Stimulated activated naive CD8-positive, alpha-beta T cell treated with anti-CD3 and anti-CD28 coated beads, Interleukin-15, Interleukin-2, amounts not matched to agents 100 ng/mL and 50 ng/mL, for 24 hours (primary cell): ENCODE data around the gene SLC29A3.
"Not testable (repeated sequence)": the region's sequence is repeated elsewhere in the genome, so short reads cannot be mapped to it uniquely, and the experiment has no call there.

ENCODE experiments used
- H3K27ac Mint-ChIP-seq: one replicate; pipeline ENCODE4 v1.8.0; 2021; ENCODE audit warnings: mild to moderate bottlenecking, mixed read lengths
- H3K27me3 Mint-ChIP-seq: one replicate; pipeline ENCODE4 v1.8.0; 2021; ENCODE audit warnings: mixed read lengths
- H3K36me3 Mint-ChIP-seq: one replicate; pipeline ENCODE4 v1.8.0; 2021; ENCODE audit warnings: low read depth, mixed read lengths
- H3K4me1 Mint-ChIP-seq: one replicate; pipeline ENCODE4 v1.8.0; 2021; ENCODE audit warnings: low read depth, mixed read lengths
- H3K4me3 Mint-ChIP-seq: one replicate; pipeline ENCODE4 v1.8.0; 2021; ENCODE audit warnings: mild to moderate bottlenecking, mixed read lengths
- H3K9me3 Mint-ChIP-seq: one replicate; pipeline ENCODE4 v1.8.0; 2021; ENCODE audit warnings: mixed read lengths

SLC29A3 gene

DNA sequence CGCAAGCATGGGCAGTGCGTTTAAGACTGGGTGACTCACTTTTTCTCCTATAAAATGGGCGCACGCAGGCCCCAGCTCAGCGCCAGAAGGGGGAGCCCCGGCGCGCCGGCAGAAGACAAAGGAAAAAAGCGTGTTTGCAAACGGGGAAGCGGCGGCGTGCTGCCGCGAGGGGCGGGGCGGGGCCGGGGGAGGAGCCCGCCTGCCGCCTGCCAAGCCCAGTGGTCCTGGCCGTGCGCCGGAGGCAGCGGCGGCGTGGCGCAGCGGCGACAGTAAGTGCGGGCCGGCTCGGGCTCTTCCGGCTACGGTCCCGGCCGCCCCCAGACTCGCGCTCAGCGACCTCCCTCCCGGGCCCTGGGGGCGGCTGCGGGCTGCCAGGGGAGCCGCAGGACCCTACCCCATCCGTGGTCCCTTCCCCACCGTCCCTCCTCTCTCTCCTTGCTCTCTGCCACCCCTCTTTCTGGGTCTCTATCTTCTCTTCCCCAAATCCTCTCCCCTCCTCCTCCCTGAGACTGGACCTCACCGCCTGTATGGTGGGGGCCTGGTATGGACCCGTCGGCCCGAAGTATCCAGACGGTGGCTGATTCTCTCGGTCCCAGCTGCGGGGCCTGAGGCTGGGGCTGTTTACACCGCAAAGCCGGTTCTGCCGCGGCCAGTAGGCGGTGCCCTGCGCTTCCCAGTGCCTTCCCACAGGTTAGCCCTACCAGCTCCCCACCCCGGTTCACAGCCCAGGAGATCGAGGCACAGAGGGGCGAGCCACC lies at the start of gene SLC29A3:
Gene SLC29A3, plus strand, starts transcription at position 218 of the 758 bp plus-strand sequence. Its CDS starts 51 bp downstream, at position 269.
- Mint-ChIP-seq H3K9me3 (no peaks in the 10 kb centered on the region), H3K4me3 (peak within 1 kb of the TSS; percentile 92), H3K4me1 (peaks cover 56% of the 10 kb centered on the region), H3K36me3 (peaks cover 14% of the 10 kb centered on the region), H3K27ac (peak within 1 kb of the TSS; percentile 91), H3K27me3 (no peaks in the 10 kb centered on the region)

DNA sequence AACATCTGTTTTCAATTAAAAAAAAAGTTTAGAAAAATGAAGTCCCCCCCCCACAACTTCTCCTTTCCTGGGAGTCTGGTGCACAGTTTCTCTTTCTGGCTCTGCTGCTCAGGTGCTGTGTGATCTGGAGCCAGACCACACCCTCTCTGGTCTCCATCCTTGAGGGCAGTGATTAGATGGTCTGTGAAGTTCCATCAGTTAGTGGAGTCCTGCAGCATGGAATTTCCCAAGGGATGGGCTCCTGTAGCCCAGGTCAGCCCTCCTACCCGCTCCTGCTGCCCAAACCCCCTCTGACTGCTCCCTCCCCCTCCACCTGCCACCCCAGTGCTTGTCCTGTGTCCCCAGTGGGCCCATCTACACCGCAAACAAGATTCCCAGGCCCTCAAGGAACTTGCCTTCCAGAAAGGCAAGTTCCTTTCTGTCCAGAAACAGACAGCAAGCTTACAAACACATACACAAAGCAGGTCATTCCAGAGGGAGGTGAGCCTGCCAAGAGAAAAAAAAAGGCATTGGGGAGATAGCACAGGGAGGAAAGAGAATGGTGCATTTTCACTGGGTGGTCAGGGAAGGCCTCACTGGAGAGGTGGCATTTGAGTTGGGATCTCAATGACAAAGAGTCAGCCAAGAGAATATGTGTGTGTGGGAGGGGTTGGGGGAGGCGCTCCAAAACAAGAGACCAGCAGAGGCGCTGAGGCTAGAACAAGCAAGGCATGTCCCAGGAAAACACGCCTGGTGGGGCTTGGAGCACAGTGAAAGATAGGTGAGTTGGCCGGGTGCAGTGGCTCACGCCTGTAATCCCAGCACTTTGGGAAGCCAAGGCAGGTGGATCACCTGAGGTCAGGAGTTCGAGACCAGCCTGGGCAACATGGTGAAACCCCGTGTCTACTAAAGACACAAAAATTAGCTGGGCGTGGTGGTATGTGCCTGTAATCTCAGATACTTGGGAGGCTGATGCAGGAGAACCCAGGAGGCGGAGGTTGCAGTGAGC lies 49.5 kb upstream of the SLC29A3 start:
- Mint-ChIP-seq H3K36me3 (no peaks in the 10 kb centered on the region), H3K4me1 (no peaks in the 10 kb centered on the region), H3K27ac (no peak overlapping the region), H3K27me3 (no peaks in the 10 kb centered on the region), H3K9me3 (no peaks in the 10 kb centered on the region), H3K4me3 (no peak overlapping the region)

GRCh38 chr10:71270301-71271220 lies 48.5 kb upstream of the SLC29A3 start:
- H3K27ac Mint-ChIP-seq: no peak overlapping the region
- H3K27me3 Mint-ChIP-seq: no peaks in the 10 kb centered on the region
- no peaks in the 10 kb centered on the region for H3K4me1 Mint-ChIP-seq
- H3K4me3 Mint-ChIP-seq: no peak overlapping the region
- H3K9me3 Mint-ChIP-seq: no peaks in the 10 kb centered on the region
- H3K36me3 Mint-ChIP-seq: no peaks in the 10 kb centered on the region

DNA sequence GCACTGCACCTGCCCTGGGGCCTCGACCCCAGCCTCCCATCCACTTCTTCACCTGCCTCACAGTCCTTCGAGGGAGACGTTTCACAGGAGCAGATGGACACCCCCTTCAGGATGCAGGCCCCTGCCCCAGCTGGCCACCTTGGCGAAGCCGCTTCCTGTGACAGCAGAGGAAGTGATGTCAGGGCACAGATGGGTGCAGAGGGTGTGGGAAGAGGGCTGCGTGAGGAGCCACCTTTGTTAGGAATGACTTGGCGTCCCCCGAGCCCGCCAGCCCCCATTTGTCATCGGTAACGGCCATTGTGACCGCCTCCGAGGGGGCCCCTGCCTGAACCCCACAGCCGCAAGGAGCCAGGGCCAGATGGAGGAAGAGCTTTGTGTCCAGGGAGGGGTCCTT lies 47.4 kb upstream of the SLC29A3 start:
- H3K27ac Mint-ChIP-seq: no peak overlapping the region
- H3K36me3 Mint-ChIP-seq: no peaks in the 10 kb centered on the region
- H3K4me3 Mint-ChIP-seq: no peak overlapping the region
- H3K4me1 Mint-ChIP-seq: no peaks in the 10 kb centered on the region
- no peaks in the 10 kb centered on the region for H3K27me3 Mint-ChIP-seq
- no peaks in the 10 kb centered on the region for H3K9me3 Mint-ChIP-seq

DNA sequence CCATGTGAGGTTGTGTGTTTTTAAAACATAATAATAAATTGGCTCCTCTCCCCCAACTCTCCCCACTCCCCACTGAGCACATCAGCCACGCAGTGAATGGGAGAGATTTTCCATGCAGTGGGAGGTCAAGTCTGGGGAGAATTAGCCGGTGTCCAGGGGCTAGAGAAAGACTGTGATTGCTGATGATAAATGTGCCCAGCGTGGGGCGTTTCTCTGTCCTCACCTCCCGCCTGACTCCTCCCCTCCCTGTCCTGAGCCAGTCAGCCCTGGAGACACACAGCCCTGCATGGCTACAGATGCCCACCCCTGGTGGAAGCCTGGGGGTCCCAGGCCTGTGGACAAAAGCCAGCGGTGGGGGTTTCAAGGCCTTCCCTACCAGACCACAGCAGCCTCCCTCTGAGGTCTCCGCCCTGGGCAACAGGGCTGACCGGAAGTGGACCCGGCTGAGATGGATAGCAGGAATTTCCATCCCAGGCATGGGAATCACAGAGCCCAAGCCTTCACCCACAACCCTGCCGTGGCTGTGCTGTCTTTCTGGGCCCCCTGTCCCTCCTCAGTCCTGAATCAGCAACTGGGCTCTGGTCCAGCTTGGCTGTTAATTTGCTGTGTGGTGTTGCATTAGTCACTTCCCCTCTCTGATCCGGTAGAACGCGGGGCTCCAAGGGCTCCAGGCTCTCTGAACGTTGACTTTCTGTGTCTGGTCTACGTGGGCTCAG lies 46.8 kb upstream of the SLC29A3 start:
- no peaks in the 10 kb centered on the region for H3K27me3 Mint-ChIP-seq
- H3K36me3 Mint-ChIP-seq: no peaks in the 10 kb centered on the region

GRCh38 chr10:71272974-71273373 lies 46.1 kb upstream of the SLC29A3 start:
- H3K27me3 Mint-ChIP-seq, H3K4me3 Mint-ChIP-seq, H3K4me1 Mint-ChIP-seq, H3K9me3 Mint-ChIP-seq, H3K27ac Mint-ChIP-seq, H3K36me3 Mint-ChIP-seq: not testable (repeated sequence)

More for the DNA sequence above, 46.8 kb upstream of the SLC29A3 start:
- no peaks in the 10 kb centered on the region for H3K4me1 Mint-ChIP-seq
- H3K9me3 Mint-ChIP-seq: no peaks in the 10 kb centered on the region
- H3K27ac Mint-ChIP-seq: no peak overlapping the region
- H3K4me3 Mint-ChIP-seq: no peak overlapping the region

DNA sequence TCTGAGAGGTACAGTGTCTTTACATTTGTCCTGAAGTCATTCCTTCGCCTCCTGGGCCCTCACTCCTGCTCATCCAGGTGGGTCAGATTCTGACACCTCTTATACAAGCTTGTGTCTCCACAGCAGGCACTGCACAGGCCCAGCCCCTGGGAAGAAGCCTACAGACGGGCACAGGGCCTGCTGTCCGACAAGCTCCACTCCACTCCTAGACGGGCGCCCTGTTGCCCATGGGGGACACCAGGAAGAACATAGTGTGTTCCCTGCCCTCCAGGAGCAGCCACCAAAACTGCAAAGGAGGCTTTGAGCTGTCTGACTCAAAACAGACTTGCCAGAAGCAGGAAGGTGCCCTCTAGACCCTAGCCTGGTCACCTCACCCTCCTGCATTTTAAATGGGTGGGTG lies 45.6 kb upstream of the SLC29A3 start:
- Mint-ChIP-seq H3K4me1 (no peaks in the 10 kb centered on the region), H3K9me3 (no peaks in the 10 kb centered on the region)

DNA sequence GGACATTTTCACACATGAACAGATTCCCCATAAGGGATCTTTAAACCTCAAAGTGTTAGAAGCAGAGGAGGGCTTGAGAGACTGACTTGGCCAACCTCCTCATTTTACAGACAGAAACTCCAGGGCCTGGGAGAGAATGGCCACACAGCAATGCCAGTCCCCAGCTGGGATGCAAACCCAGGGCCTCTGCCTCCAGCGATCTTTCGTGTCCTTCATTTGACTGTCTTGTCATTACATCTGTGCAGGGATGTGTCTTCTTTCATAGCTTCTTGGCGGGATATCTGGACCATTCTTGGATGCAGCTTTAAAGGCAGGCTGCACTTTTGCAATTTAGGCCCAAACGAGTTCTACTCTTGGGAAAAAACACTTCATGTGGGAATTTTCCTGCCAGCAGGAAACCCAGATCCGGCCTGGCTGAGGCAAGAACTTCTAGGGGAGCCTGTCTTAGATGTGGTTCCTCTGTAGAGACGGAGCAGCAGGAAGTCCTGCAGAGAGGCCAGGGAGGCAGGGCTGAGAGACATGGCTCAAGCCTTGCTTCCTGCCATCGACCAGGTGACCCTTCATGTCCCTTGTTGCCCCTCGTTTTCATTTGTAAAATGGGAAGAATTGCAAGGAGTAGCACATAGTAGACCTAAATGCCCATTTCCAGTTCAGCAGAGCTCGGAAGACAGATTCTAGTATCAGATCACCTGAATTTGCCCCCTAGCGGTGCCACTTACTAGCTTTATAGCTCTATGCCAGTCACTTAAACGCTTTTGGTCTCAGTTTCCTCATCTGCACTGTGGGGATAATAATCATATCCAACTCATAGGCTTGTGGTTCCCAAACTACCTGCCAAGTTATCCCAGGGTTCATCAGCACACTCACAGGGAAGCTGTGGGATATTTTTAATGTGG lies 43.9 kb upstream of the SLC29A3 start:
- Mint-ChIP-seq H3K4me3 (no peak overlapping the region), H3K27ac (no peak overlapping the region), H3K36me3 (no peaks in the 10 kb centered on the region), H3K4me1 (no peaks in the 10 kb centered on the region), H3K27me3 (no peaks in the 10 kb centered on the region), H3K9me3 (no peaks in the 10 kb centered on the region)

More for the DNA sequence above, 45.6 kb upstream of the SLC29A3 start:
- no peaks in the 10 kb centered on the region for H3K27me3 Mint-ChIP-seq
- H3K27ac Mint-ChIP-seq: no peak overlapping the region
- no peak overlapping the region for H3K4me3 Mint-ChIP-seq
- H3K36me3 Mint-ChIP-seq: no peaks in the 10 kb centered on the region

GRCh38 chr10:71276873-71277272 lies 42.2 kb upstream of the SLC29A3 start:
- H3K9me3 Mint-ChIP-seq: no peaks in the 10 kb centered on the region
- H3K36me3 Mint-ChIP-seq: no peaks in the 10 kb centered on the region
- no peak overlapping the region for H3K4me3 Mint-ChIP-seq
- H3K4me1 Mint-ChIP-seq: no peaks in the 10 kb centered on the region
- H3K27ac Mint-ChIP-seq: no peak overlapping the region
- H3K27me3 Mint-ChIP-seq: no peaks in the 10 kb centered on the region

GRCh38 chr10:71277914-71278665 lies 41.0 kb upstream of the SLC29A3 start:
- no peak overlapping the region for H3K4me3 Mint-ChIP-seq
- H3K9me3 Mint-ChIP-seq: no peaks in the 10 kb centered on the region
- no peaks in the 10 kb centered on the region for H3K4me1 Mint-ChIP-seq
- no peaks in the 10 kb centered on the region for H3K36me3 Mint-ChIP-seq
- no peak overlapping the region for H3K27ac Mint-ChIP-seq
- H3K27me3 Mint-ChIP-seq: no peaks in the 10 kb centered on the region

DNA sequence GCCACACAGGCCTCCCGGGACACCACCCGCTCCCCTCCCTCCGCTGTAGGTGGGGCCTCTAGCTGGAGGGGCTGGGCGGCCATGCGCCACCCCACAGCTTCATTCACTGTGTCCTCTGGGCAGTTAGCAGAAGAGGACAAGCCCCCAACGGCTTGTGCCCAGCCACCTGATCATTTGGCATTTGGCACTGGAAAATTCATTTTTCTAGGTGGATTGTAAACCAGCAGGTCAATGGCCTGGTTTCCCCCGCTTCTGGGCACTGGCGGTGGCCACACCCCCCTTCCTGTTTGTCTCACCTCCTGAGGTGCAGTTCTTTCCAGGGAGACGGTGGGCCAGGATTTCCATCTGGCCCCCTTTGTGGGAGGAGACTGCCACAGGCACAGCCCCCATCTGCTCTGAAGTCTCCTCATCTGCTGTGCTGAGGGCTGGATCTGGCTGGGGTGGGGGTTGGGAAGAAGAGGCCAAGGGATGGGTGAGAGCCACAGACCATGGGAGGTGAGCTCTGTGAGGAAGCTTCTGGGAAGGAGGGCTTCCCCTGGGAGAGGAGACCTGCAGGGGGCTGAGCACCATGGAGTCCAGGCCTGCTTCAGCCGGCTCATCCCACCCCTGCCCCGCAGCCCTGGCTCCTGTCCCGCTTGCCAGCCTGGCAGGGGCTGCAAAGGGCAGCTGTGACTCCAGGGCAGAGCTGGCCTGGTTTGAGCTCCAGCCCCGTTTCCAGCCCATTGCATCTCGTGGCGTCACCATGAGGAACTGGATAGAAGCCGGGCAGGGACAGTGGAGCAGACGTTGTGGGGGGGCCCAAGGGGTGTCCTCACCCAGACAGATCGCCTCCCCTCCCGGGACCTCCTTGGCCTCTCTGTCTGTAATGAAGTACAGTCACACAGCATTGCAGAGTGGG lies 40.1 kb upstream of the SLC29A3 start:
- no peaks in the 10 kb centered on the region for H3K9me3 Mint-ChIP-seq
- no peaks in the 10 kb centered on the region for H3K27me3 Mint-ChIP-seq
- no peaks in the 10 kb centered on the region for H3K4me1 Mint-ChIP-seq
- H3K4me3 Mint-ChIP-seq: no peak overlapping the region
- H3K27ac Mint-ChIP-seq: no peak overlapping the region
- no peaks in the 10 kb centered on the region for H3K36me3 Mint-ChIP-seq

DNA sequence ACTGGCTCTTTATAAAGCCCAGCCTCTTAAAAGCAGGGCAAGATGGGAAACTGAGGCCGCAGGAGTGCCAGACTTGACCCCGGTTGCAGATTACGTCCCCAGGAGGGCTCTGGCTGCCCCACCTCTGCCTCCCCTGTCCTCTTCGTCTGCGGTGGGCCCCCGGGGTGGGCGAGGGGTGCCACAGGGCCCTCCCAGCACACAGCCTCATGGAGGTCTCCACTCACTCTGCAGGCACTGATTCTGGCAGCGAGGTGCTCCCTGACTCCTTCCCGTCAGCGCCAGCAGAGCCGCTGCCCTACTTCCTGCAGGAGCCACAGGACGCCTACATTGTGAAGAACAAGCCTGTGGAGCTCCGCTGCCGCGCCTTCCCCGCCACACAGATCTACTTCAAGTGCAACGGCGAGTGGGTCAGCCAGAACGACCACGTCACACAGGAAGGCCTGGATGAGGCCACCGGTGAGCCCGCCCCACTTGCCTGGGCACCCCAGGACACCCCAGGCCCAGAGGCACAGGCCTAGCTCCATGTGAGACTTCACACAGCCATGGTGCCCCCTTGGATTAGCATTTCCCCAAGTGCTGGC lies 39.4 kb upstream of the SLC29A3 start:
- H3K9me3 Mint-ChIP-seq: no peaks in the 10 kb centered on the region
- H3K36me3 Mint-ChIP-seq: no peaks in the 10 kb centered on the region
- no peaks in the 10 kb centered on the region for H3K4me1 Mint-ChIP-seq
- H3K27ac Mint-ChIP-seq: no peak overlapping the region
- no peaks in the 10 kb centered on the region for H3K27me3 Mint-ChIP-seq
- H3K4me3 Mint-ChIP-seq: no peak overlapping the region
